Measurements from ENCODE around the gene TDRD1.

The TDRD1 gene

GRCh38 chr10:114175667-114176066 lies 3.5 kb upstream of the TDRD1 start:
- H3K9ac ChIP-seq (ENCODE audit: low read depth, low read length) = no peak overlapping the region
- peaks cover 11% of the 10 kb centered on the region for H3K4me1 ChIP-seq (ENCODE audit: control insufficient read depth, insufficient read depth, low read length)
- peaks cover 21% of the 10 kb centered on the region for H3K27me3 ChIP-seq (ENCODE audit: control insufficient read depth, insufficient read depth, low read length)
- no peaks in the 10 kb centered on the region for H3K36me3 ChIP-seq (ENCODE audit: control insufficient read depth, insufficient read depth, low read length)
- no peak overlapping the region for H3K4me3 ChIP-seq (ENCODE audit: low read depth, low read length)
- no peaks in the 10 kb centered on the region for H3K9me3 ChIP-seq (ENCODE audit: control insufficient read depth, insufficient read depth, low read length)

- H3K36me3 ChIP-seq (ENCODE audit: control insufficient read depth, insufficient read depth, low read length) = no peaks in the 10 kb centered on the region
- H3K4me1 ChIP-seq (ENCODE audit: control insufficient read depth, insufficient read depth, low read length) = peaks cover 11% of the 10 kb centered on the region
- H3K9me3 ChIP-seq (ENCODE audit: control insufficient read depth, insufficient read depth, low read length) = no peaks in the 10 kb centered on the region
- no peak overlapping the region for H3K9ac ChIP-seq (ENCODE audit: low read depth, low read length)
- no peak overlapping the region for H3K4me3 ChIP-seq (ENCODE audit: low read depth, low read length)
- peaks cover 21% of the 10 kb centered on the region for H3K27me3 ChIP-seq (ENCODE audit: control insufficient read depth, insufficient read depth, low read length)
These were observed 2.6 kb upstream of the TDRD1 start for GRCh38 chr10:114176511-114176910.

GRCh38 chr10:114179747-114180146 lies 594 bp downstream of the TDRD1 start:
- H3K27me3 ChIP-seq (ENCODE audit: control insufficient read depth, insufficient read depth, low read length) = peaks cover 20% of the 10 kb centered on the region
- peaks cover 4% of the 10 kb centered on the region for H3K4me1 ChIP-seq (ENCODE audit: control insufficient read depth, insufficient read depth, low read length)
- no peak overlapping the region for H3K9ac ChIP-seq (ENCODE audit: low read depth, low read length)
- no peaks in the 10 kb centered on the region for H3K9me3 ChIP-seq (ENCODE audit: control insufficient read depth, insufficient read depth, low read length)
- H3K4me3 ChIP-seq (ENCODE audit: low read depth, low read length) = peak overlapping the region; percentile 11
- no peaks in the 10 kb centered on the region for H3K36me3 ChIP-seq (ENCODE audit: control insufficient read depth, insufficient read depth, low read length)

GRCh38 chr10:114180937-114181336 lies 1.8 kb downstream of the TDRD1 start:
- no peak overlapping the region for H3K4me3 ChIP-seq (ENCODE audit: low read depth, low read length)
- H3K36me3 ChIP-seq (ENCODE audit: control insufficient read depth, insufficient read depth, low read length) = no peaks in the 10 kb centered on the region
- peaks cover 10% of the 10 kb centered on the region for H3K27me3 ChIP-seq (ENCODE audit: control insufficient read depth, insufficient read depth, low read length)
- peaks cover 4% of the 10 kb centered on the region for H3K4me1 ChIP-seq (ENCODE audit: control insufficient read depth, insufficient read depth, low read length)
- H3K9me3 ChIP-seq (ENCODE audit: control insufficient read depth, insufficient read depth, low read length) = no peaks in the 10 kb centered on the region
- no peak overlapping the region for H3K9ac ChIP-seq (ENCODE audit: low read depth, low read length)

GRCh38 chr10:114181971-114182370 lies 2.8 kb downstream of the TDRD1 start:
- no peak overlapping the region for H3K9ac ChIP-seq (ENCODE audit: low read depth, low read length)
- H3K27me3 ChIP-seq (ENCODE audit: control insufficient read depth, insufficient read depth, low read length) = peaks cover 10% of the 10 kb centered on the region
- H3K9me3 ChIP-seq (ENCODE audit: control insufficient read depth, insufficient read depth, low read length) = no peaks in the 10 kb centered on the region
- H3K36me3 ChIP-seq (ENCODE audit: control insufficient read depth, insufficient read depth, low read length) = no peaks in the 10 kb centered on the region
- H3K4me3 ChIP-seq (ENCODE audit: low read depth, low read length) = no peak overlapping the region
- peaks cover 4% of the 10 kb centered on the region for H3K4me1 ChIP-seq (ENCODE audit: control insufficient read depth, insufficient read depth, low read length)

- peaks cover 5% of the 10 kb centered on the region for H3K27me3 ChIP-seq (ENCODE audit: control insufficient read depth, insufficient read depth, low read length)
- H3K9me3 ChIP-seq (ENCODE audit: control insufficient read depth, insufficient read depth, low read length) = no peaks in the 10 kb centered on the region
- H3K4me1 ChIP-seq (ENCODE audit: control insufficient read depth, insufficient read depth, low read length) = peaks cover 4% of the 10 kb centered on the region
- H3K9ac ChIP-seq (ENCODE audit: low read depth, low read length) = no peak overlapping the region
- no peaks in the 10 kb centered on the region for H3K36me3 ChIP-seq (ENCODE audit: control insufficient read depth, insufficient read depth, low read length)
- no peak overlapping the region for H3K4me3 ChIP-seq (ENCODE audit: low read depth, low read length)
These were observed 4.4 kb downstream of the TDRD1 start for GRCh38 chr10:114183563-114183962.

- no peaks in the 10 kb centered on the region for H3K27me3 ChIP-seq (ENCODE audit: control insufficient read depth, insufficient read depth, low read length)
- no peaks in the 10 kb centered on the region for H3K9me3 ChIP-seq (ENCODE audit: control insufficient read depth, insufficient read depth, low read length)
- peaks cover 4% of the 10 kb centered on the region for H3K4me1 ChIP-seq (ENCODE audit: control insufficient read depth, insufficient read depth, low read length)
- H3K9ac ChIP-seq (ENCODE audit: low read depth, low read length) = no peak overlapping the region
- H3K4me3 ChIP-seq (ENCODE audit: low read depth, low read length) = no peak overlapping the region
- no peaks in the 10 kb centered on the region for H3K36me3 ChIP-seq (ENCODE audit: control insufficient read depth, insufficient read depth, low read length)
These were observed 5.1 kb downstream of the TDRD1 start for GRCh38 chr10:114184276-114184675.

- no peak overlapping the region for H3K9ac ChIP-seq (ENCODE audit: low read depth, low read length)
- H3K4me3 ChIP-seq (ENCODE audit: low read depth, low read length) = no peak overlapping the region
- H3K9me3 ChIP-seq (ENCODE audit: control insufficient read depth, insufficient read depth, low read length) = no peaks in the 10 kb centered on the region
- H3K36me3 ChIP-seq (ENCODE audit: control insufficient read depth, insufficient read depth, low read length) = no peaks in the 10 kb centered on the region
- no peaks in the 10 kb centered on the region for H3K4me1 ChIP-seq (ENCODE audit: control insufficient read depth, insufficient read depth, low read length)
- H3K27me3 ChIP-seq (ENCODE audit: control insufficient read depth, insufficient read depth, low read length) = no peaks in the 10 kb centered on the region
These were observed 8.8 kb downstream of the TDRD1 start for GRCh38 chr10:114188001-114188400.

GRCh38 chr10:114188900-114189299 lies 9.7 kb downstream of the TDRD1 start:
- H3K27me3 ChIP-seq (ENCODE audit: control insufficient read depth, insufficient read depth, low read length) = no peaks in the 10 kb centered on the region
- no peaks in the 10 kb centered on the region for H3K36me3 ChIP-seq (ENCODE audit: control insufficient read depth, insufficient read depth, low read length)
- H3K9me3 ChIP-seq (ENCODE audit: control insufficient read depth, insufficient read depth, low read length) = no peaks in the 10 kb centered on the region
- H3K9ac ChIP-seq (ENCODE audit: low read depth, low read length) = no peak overlapping the region
- no peak overlapping the region for H3K4me3 ChIP-seq (ENCODE audit: low read depth, low read length)
- H3K4me1 ChIP-seq (ENCODE audit: control insufficient read depth, insufficient read depth, low read length) = no peaks in the 10 kb centered on the region

- Histone ChIP-seq H3K4me3 (ENCODE audit: low read depth, low read length) (no peak overlapping the region), H3K4me1 (ENCODE audit: control insufficient read depth, insufficient read depth, low read length) (no peaks in the 10 kb centered on the region), H3K27me3 (ENCODE audit: control insufficient read depth, insufficient read depth, low read length) (no peaks in the 10 kb centered on the region), H3K36me3 (ENCODE audit: control insufficient read depth, insufficient read depth, low read length) (no peaks in the 10 kb centered on the region), H3K9ac (ENCODE audit: low read depth, low read length) (no peak overlapping the region), H3K9me3 (ENCODE audit: control insufficient read depth, insufficient read depth, low read length) (no peaks in the 10 kb centered on the region)
These were observed 10.5 kb downstream of the TDRD1 start for GRCh38 chr10:114189700-114190099.

GRCh38 chr10:114195079-114195478 lies 15.9 kb downstream of the TDRD1 start:
- Histone ChIP-seq H3K4me3 (ENCODE audit: low read depth, low read length) (no peak overlapping the region), H3K27me3 (ENCODE audit: control insufficient read depth, insufficient read depth, low read length) (no peaks in the 10 kb centered on the region), H3K36me3 (ENCODE audit: control insufficient read depth, insufficient read depth, low read length) (no peaks in the 10 kb centered on the region), H3K9ac (ENCODE audit: low read depth, low read length) (no peak overlapping the region), H3K9me3 (ENCODE audit: control insufficient read depth, insufficient read depth, low read length) (no peaks in the 10 kb centered on the region), H3K4me1 (ENCODE audit: control insufficient read depth, insufficient read depth, low read length) (no peaks in the 10 kb centered on the region)

- Histone ChIP-seq H3K4me1 (ENCODE audit: control insufficient read depth, insufficient read depth, low read length) (no peaks in the 10 kb centered on the region), H3K27me3 (ENCODE audit: control insufficient read depth, insufficient read depth, low read length) (no peaks in the 10 kb centered on the region), H3K9ac (ENCODE audit: low read depth, low read length) (no peak overlapping the region), H3K9me3 (ENCODE audit: control insufficient read depth, insufficient read depth, low read length) (no peaks in the 10 kb centered on the region), H3K36me3 (ENCODE audit: control insufficient read depth, insufficient read depth, low read length) (no peaks in the 10 kb centered on the region), H3K4me3 (ENCODE audit: low read depth, low read length) (no peak overlapping the region)
These were observed 20.1 kb downstream of the TDRD1 start for GRCh38 chr10:114199239-114199638.

- Histone ChIP-seq H3K9me3 (ENCODE audit: control insufficient read depth, insufficient read depth, low read length) (no peaks in the 10 kb centered on the region), H3K4me1 (ENCODE audit: control insufficient read depth, insufficient read depth, low read length) (no peaks in the 10 kb centered on the region), H3K27me3 (ENCODE audit: control insufficient read depth, insufficient read depth, low read length) (no peaks in the 10 kb centered on the region), H3K9ac (ENCODE audit: low read depth, low read length) (no peak overlapping the region), H3K36me3 (ENCODE audit: control insufficient read depth, insufficient read depth, low read length) (no peaks in the 10 kb centered on the region), H3K4me3 (ENCODE audit: low read depth, low read length) (no peak overlapping the region)
These were observed 23.7 kb downstream of the TDRD1 start for GRCh38 chr10:114202812-114203211.
